ENCODE data around the gene ARID1B.

The ARID1B gene

DNA sequence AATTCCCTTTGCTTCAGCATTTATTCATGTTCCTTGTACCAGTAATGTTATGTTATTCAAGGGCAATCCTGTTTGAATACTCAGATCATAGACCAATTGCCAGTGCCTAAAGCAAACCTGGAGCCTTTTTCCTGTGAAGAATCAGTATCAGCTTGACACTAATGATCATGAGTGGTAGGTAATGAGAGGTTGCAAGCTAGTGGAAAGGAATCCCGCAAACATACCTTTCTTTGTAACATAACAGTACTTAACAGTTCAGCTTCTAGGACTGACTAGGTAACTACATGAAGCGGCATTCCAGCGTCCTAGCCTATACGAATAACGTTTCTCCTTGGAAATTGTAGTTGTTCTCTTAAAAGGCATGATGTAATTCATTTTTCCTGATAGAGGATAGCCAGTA lies 292.4 kb downstream of the ARID1B start:
- Histone ChIP-seq H3K79me1 (ENCODE audit: low read depth, low read length) (no peaks in the 10 kb centered on the region), H3K4me1 (ENCODE audit: control insufficient read depth in 2 of 2, insufficient read depth in 1 of 2, low read depth in 1 of 2, low read length in 2 of 2) (peaks cover 12 to 17% of the 10 kb centered on the region in 2 donors), H3K4ac (ENCODE audit: low read length) (no peak overlapping the region), H2BK15ac (ENCODE audit: low read length) (no peak overlapping the region), H3K27ac (replicated peaks; ENCODE audit: low read length) (peak overlapping the region; percentile 32), H4K91ac (ENCODE audit: low read depth, low read length, poor library complexity) (no peak overlapping the region), H3K18ac (ENCODE audit: low read length) (no peak overlapping the region), H3K9me3 (replicated peaks in 1 of 2; ENCODE audit: control insufficient read depth in 2 of 2, insufficient read depth in 1 of 2, low read depth in 1 of 2, low read length in 2 of 2) (no peaks in the 10 kb centered on the region), H4K8ac (ENCODE audit: low read depth, low read length) (no peak overlapping the region), H3K23ac (ENCODE audit: low read depth, low read length, poor library complexity) (no peak overlapping the region), H3K27me3 (ENCODE audit: control insufficient read depth in 3 of 3, insufficient read depth in 3 of 3, low read depth in 1 of 3, low read length in 3 of 3) (no peaks in the 10 kb centered on the region), H2AK5ac (ENCODE audit: low read depth, low read length) (no peak overlapping the region), H2BK5ac (ENCODE audit: low read length) (no peak overlapping the region), H3K36me3 (replicated peaks in 1 of 2; ENCODE audit: control insufficient read depth in 2 of 2, insufficient read depth in 2 of 2, low read length in 2 of 2) (peaks cover 0 to 5% of the 10 kb centered on the region in 2 donors), H3K4me2 (ENCODE audit: insufficient read depth, low read length, poor library complexity, severe bottlenecking) (no peak overlapping the region), H3K4me3 (ENCODE audit: low read length in 2 of 2) (no peak overlapping the region), H2BK12ac (ENCODE audit: low read length) (no peak overlapping the region), H2AFZ (ENCODE audit: low read length) (no peak overlapping the region), H2BK120ac (ENCODE audit: low read depth, low read length) (no peak overlapping the region), H3K14ac (ENCODE audit: low read length) (no peak overlapping the region), H3K9ac (ENCODE audit: low read depth, low read length, poor library complexity) (no peak overlapping the region)
- no CpG with 5 or more reads among the region's 5 CpGs for WGBS, 2 donors (ENCODE audit: extremely low coverage in 2 of 2, insufficient read length in 2 of 2, insufficient replicate concordance in 1 of 2)
- no peak for DNase-seq (ENCODE audit: low spot score)

- H3K27me3 ChIP-seq (ENCODE audit: control insufficient read depth in 3 of 3, insufficient read depth in 3 of 3, low read depth in 1 of 3, low read length in 3 of 3): no peaks in the 10 kb centered on the region
- H2BK5ac ChIP-seq (ENCODE audit: low read length): no peak overlapping the region
- peaks cover 0 to 5% of the 10 kb centered on the region in 2 donors for H3K36me3 ChIP-seq (replicated peaks in 1 of 2; ENCODE audit: control insufficient read depth in 2 of 2, insufficient read depth in 2 of 2, low read length in 2 of 2)
- H2BK120ac ChIP-seq (ENCODE audit: low read depth, low read length): no peak overlapping the region
- no peak overlapping the region for H2AFZ ChIP-seq (ENCODE audit: low read length)
- no peak overlapping the region for H3K4me3 ChIP-seq (ENCODE audit: low read length in 2 of 2)
- no peak overlapping the region for H2BK12ac ChIP-seq (ENCODE audit: low read length)
- no peak for DNase-seq (ENCODE audit: low spot score)
- H3K4me1 ChIP-seq (ENCODE audit: control insufficient read depth in 2 of 2, insufficient read depth in 1 of 2, low read depth in 1 of 2, low read length in 2 of 2): peaks cover 10 to 17% of the 10 kb centered on the region in 2 donors
- no CpG with 5 or more reads among the region's 8 CpGs for WGBS, 2 donors (ENCODE audit: extremely low coverage in 2 of 2, insufficient read length in 2 of 2, insufficient replicate concordance in 1 of 2)
- H3K4me2 ChIP-seq (ENCODE audit: insufficient read depth, low read length, poor library complexity, severe bottlenecking): no peak overlapping the region
- H3K18ac ChIP-seq (ENCODE audit: low read length): no peak overlapping the region
- no peak overlapping the region for H2AK5ac ChIP-seq (ENCODE audit: low read depth, low read length)
- no peak overlapping the region for H4K8ac ChIP-seq (ENCODE audit: low read depth, low read length)
- H3K23ac ChIP-seq (ENCODE audit: low read depth, low read length, poor library complexity): no peak overlapping the region
- H3K4ac ChIP-seq (ENCODE audit: low read length): no peak overlapping the region
- H3K9ac ChIP-seq (ENCODE audit: low read depth, low read length, poor library complexity): no peak overlapping the region
- no peak overlapping the region for H3K27ac ChIP-seq (replicated peaks; ENCODE audit: low read length)
- no peak overlapping the region for H4K91ac ChIP-seq (ENCODE audit: low read depth, low read length, poor library complexity)
- H2BK15ac ChIP-seq (ENCODE audit: low read length): no peak overlapping the region
- H3K9me3 ChIP-seq (replicated peaks in 1 of 2; ENCODE audit: control insufficient read depth in 2 of 2, insufficient read depth in 1 of 2, low read depth in 1 of 2, low read length in 2 of 2): no peaks in the 10 kb centered on the region
- no peaks in the 10 kb centered on the region for H3K79me1 ChIP-seq (ENCODE audit: low read depth, low read length)
- H3K14ac ChIP-seq (ENCODE audit: low read length): no peak overlapping the region
Measured at GRCh38 chr6:157070403-157071107, 293.4 kb downstream of the ARID1B start.

- peaks cover 10 to 15% of the 10 kb centered on the region in 2 donors for H3K4me1 ChIP-seq (ENCODE audit: control insufficient read depth in 2 of 2, insufficient read depth in 1 of 2, low read depth in 1 of 2, low read length in 2 of 2)
- H2BK120ac ChIP-seq (ENCODE audit: low read depth, low read length): no peak overlapping the region
- no peak overlapping the region for H2AFZ ChIP-seq (ENCODE audit: low read length)
- WGBS, 2 donors (ENCODE audit: extremely low coverage in 2 of 2, insufficient read length in 2 of 2, insufficient replicate concordance in 1 of 2): no CpG with 5 or more reads among the region's 2 CpGs
- H3K9me3 ChIP-seq (replicated peaks in 1 of 2; ENCODE audit: control insufficient read depth in 2 of 2, insufficient read depth in 1 of 2, low read depth in 1 of 2, low read length in 2 of 2): no peaks in the 10 kb centered on the region
- no peak overlapping the region for H3K27ac ChIP-seq (replicated peaks; ENCODE audit: low read length)
- no peak overlapping the region for H3K14ac ChIP-seq (ENCODE audit: low read length)
- peaks cover 0 to 5% of the 10 kb centered on the region in 2 donors for H3K36me3 ChIP-seq (replicated peaks in 1 of 2; ENCODE audit: control insufficient read depth in 2 of 2, insufficient read depth in 2 of 2, low read length in 2 of 2)
- H3K27me3 ChIP-seq (ENCODE audit: control insufficient read depth in 3 of 3, insufficient read depth in 3 of 3, low read depth in 1 of 3, low read length in 3 of 3): no peaks in the 10 kb centered on the region
- no peak overlapping the region for H2BK12ac ChIP-seq (ENCODE audit: low read length)
- H3K18ac ChIP-seq (ENCODE audit: low read length): no peak overlapping the region
- H3K79me1 ChIP-seq (ENCODE audit: low read depth, low read length): no peaks in the 10 kb centered on the region
- H3K4me2 ChIP-seq (ENCODE audit: insufficient read depth, low read length, poor library complexity, severe bottlenecking): no peak overlapping the region
- no peak overlapping the region for H4K91ac ChIP-seq (ENCODE audit: low read depth, low read length, poor library complexity)
- no peak overlapping the region for H3K9ac ChIP-seq (ENCODE audit: low read depth, low read length, poor library complexity)
- no peak overlapping the region for H2BK15ac ChIP-seq (ENCODE audit: low read length)
- H2BK5ac ChIP-seq (ENCODE audit: low read length): no peak overlapping the region
- no peak for DNase-seq (ENCODE audit: low spot score)
- H3K4me3 ChIP-seq (ENCODE audit: low read length in 2 of 2): no peak overlapping the region
- H3K23ac ChIP-seq (ENCODE audit: low read depth, low read length, poor library complexity): no peak overlapping the region
- no peak overlapping the region for H3K4ac ChIP-seq (ENCODE audit: low read length)
- no peak overlapping the region for H2AK5ac ChIP-seq (ENCODE audit: low read depth, low read length)
- no peak overlapping the region for H4K8ac ChIP-seq (ENCODE audit: low read depth, low read length)
Measured at GRCh38 chr6:157072128-157072527, 294.9 kb downstream of the ARID1B start.

DNA sequence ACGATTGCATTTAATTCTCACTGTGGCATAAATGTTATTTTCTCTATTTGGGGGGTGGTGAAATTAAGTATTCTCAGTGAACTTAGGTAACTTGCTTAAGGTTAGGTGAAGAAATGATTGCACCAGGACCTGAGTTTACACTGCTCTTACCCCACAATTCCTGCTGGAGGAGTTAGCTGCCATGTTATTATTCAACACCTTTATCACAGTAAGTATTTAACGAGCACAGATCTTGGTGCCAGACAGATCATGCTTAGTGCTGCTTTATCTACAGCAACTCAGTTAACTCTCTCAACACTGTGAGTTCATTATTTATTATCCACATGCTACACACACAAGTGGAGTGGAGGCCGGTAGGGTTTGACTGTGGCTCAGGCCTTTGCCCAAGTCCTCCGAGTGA lies 296.4 kb downstream of the ARID1B start:
- Histone ChIP-seq H3K79me1 (ENCODE audit: low read depth, low read length) (peaks cover 2% of the 10 kb centered on the region), H2BK12ac (ENCODE audit: low read length) (no peak overlapping the region), H3K27ac (replicated peaks; ENCODE audit: low read length) (no peak overlapping the region), H3K4ac (ENCODE audit: low read length) (no peak overlapping the region), H3K9me3 (replicated peaks in 1 of 2; ENCODE audit: control insufficient read depth in 2 of 2, insufficient read depth in 1 of 2, low read depth in 1 of 2, low read length in 2 of 2) (no peaks in the 10 kb centered on the region), H2BK120ac (ENCODE audit: low read depth, low read length) (no peak overlapping the region), H2BK5ac (ENCODE audit: low read length) (no peak overlapping the region), H3K18ac (ENCODE audit: low read length) (no peak overlapping the region), H4K8ac (ENCODE audit: low read depth, low read length) (no peak overlapping the region), H3K9ac (ENCODE audit: low read depth, low read length, poor library complexity) (no peak overlapping the region), H3K36me3 (replicated peaks in 1 of 2; ENCODE audit: control insufficient read depth in 2 of 2, insufficient read depth in 2 of 2, low read length in 2 of 2) (peaks cover 0 to 5% of the 10 kb centered on the region in 2 donors), H3K4me2 (ENCODE audit: insufficient read depth, low read length, poor library complexity, severe bottlenecking) (no peak overlapping the region), H3K27me3 (ENCODE audit: control insufficient read depth in 3 of 3, insufficient read depth in 3 of 3, low read depth in 1 of 3, low read length in 3 of 3) (no peaks in the 10 kb centered on the region), H2BK15ac (ENCODE audit: low read length) (no peak overlapping the region), H4K91ac (ENCODE audit: low read depth, low read length, poor library complexity) (no peak overlapping the region), H3K4me1 (ENCODE audit: control insufficient read depth in 2 of 2, insufficient read depth in 1 of 2, low read depth in 1 of 2, low read length in 2 of 2) (peaks cover 13 to 14% of the 10 kb centered on the region in 2 donors), H3K23ac (ENCODE audit: low read depth, low read length, poor library complexity) (no peak overlapping the region), H2AFZ (ENCODE audit: low read length) (no peak overlapping the region), H3K14ac (ENCODE audit: low read length) (no peak overlapping the region), H3K4me3 (ENCODE audit: low read length in 2 of 2) (no peak overlapping the region), H2AK5ac (ENCODE audit: low read depth, low read length) (no peak overlapping the region)
- no peak for DNase-seq (ENCODE audit: low spot score)
- no CpG with 5 or more reads among the region's 4 CpGs for WGBS, 2 donors (ENCODE audit: extremely low coverage in 2 of 2, insufficient read length in 2 of 2, insufficient replicate concordance in 1 of 2)
